ENCODE measurements around the gene CWF19L2. TPM values are rescaled to one million over a fixed set of nuclear protein-coding genes. Genes with fewer than 3 reads are reported as not detected.
"Not testable (repeated sequence)": the region's sequence is repeated elsewhere in the genome, so short reads cannot be mapped to it uniquely, and the experiment has no call there.

CWF19L2 gene
- total RNA-seq (1 to 10 TPM; 5.1 to 8.4 (median 7.5) TPM), polyA plus RNA-seq (1 to 10 TPM; 4.1 to 4.4 TPM)
- long read RNA-seq, donor 1, partial matches to known transcripts, result 2 of 10 reads
- long read RNA-seq, donor 1, other reads (novel, unspliced or antisense), result 4 of 10 reads
- long read RNA-seq, donor 2, transcript CWF19L2-201 (18 exons, 3,278 nt), result major isoform, 8 of 16 reads
- long read RNA-seq, donor 2, partial matches to known transcripts, result 3 of 16 reads
- long read RNA-seq, donor 2, other reads (novel, unspliced or antisense), result 5 of 16 reads
- long read RNA-seq, donor 3, partial matches to known transcripts, result 3 of 9 reads
- long read RNA-seq, donor 3, other reads (novel, unspliced or antisense), result 2 of 9 reads

DNA sequence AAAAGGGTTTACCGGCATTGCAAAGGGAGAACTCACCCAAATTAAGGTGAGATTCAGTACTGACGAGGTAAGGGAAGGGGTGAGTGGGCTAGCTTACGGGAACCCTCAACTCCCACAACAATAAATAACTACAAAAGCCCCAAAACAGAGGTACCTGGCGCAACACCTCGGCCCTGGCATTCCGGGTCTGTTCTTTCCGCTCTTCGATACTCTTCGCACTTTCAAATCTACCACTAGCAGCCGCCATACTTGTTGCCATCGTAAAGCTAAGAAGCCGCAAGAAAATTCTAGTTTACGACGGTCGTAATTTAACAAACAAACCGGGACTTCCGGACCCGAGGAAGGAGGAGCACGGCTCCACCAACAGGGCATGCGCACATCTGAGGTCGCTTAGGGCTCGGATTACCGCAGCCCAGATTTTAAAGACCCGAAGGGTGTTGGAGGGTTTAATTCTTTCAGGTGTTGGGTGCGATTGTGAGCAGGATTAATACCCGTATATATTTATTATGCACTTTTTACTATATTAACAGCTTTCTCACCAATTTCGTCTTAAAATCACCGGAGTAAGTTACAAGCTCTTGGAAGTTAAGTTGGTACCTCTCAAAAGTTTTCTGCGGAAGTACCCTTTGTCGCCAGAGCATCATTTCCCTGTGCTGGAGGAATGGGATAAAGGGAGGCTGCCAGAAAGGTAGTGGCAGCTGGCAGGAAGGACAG lies at the start of gene CWF19L2:
Gene CWF19L2, minus strand, starts transcription at position 268 of the 714 bp plus-strand sequence. Its CDS starts 9 bp downstream, at position 259.
- 0 to 1% (median 1%) methylated on average over 30 of the region's 30 CpGs for WGBS, 4 donors
- H3K4me3 ChIP-seq, result peak within 1 kb of the TSS; percentile 50 to 91 (median 75)
- DNase-seq (peak; percentile 89 to 94 (median 91)), ATAC-seq (peak; percentile 99)
- peak in 1 of 2 donors; percentile 64 for TF ChIP-seq POLR2A (IDR thresholded peaks at IDR 0.05)
- TF ChIP-seq, protein P1, sequence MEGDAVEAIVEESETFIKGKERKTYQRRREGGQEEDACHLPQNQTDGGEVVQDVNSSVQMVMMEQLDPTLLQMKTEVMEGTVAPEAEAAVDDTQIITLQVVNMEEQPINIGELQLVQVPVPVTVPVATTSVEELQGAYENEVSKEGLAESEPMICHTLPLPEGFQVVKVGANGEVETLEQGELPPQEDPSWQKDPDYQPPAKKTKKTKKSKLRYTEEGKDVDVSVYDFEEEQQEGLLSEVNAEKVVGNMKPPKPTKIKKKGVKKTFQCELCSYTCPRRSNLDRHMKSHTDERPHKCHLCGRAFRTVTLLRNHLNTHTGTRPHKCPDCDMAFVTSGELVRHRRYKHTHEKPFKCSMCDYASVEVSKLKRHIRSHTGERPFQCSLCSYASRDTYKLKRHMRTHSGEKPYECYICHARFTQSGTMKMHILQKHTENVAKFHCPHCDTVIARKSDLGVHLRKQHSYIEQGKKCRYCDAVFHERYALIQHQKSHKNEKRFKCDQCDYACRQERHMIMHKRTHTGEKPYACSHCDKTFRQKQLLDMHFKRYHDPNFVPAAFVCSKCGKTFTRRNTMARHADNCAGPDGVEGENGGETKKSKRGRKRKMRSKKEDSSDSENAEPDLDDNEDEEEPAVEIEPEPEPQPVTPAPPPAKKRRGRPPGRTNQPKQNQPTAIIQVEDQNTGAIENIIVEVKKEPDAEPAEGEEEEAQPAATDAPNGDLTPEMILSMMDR (IDR thresholded peaks at IDR 0.05), result peak in 2 of 12 donors; percentile 17 to 41
- peaks cover 0 to 27% (median 23%) of the 10 kb centered on the region in 9 donors for H3K36me3 ChIP-seq
- H3K4me1 ChIP-seq, result peaks cover 0 to 15% (median 11%) of the 10 kb centered on the region in 12 donors
- intact Hi-C loops (cut with DNase I), result no loop called here
- H3K27me3 ChIP-seq, result no peaks in the 10 kb centered on the region
- H3K27ac ChIP-seq, result peak within 1 kb of the TSS in 11 of 12 donors; percentile 55 to 89 (median 72)
- no peaks in the 10 kb centered on the region for H3K9me3 ChIP-seq

DNA sequence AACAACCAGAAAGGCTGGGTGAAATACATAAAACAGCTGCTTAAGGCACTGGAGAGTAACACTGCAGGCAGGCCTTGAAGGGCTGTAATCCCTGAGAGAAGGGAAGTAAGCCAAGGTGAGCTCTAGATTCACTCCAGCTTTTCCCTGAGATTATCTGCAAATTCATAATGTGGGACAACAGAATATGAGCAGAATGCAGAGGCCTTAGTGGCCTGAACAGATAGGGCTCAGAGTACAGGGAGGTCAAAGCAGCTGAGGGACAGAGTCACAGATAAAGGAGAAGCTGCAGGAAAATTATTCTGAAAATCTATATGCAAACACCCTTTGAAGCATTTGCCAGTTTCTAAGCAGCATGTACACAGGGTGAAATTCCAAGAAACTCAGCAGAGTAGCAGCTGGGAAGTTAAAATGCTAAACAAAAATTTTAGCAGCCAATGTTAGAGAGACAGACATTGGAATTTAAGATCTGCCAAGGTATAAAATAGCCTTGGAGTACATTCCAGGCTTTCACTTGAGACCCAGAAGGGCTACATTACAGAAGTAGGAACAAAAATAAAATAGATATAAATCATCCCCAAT lies 48.1 kb upstream of the CWF19L2 start:
- ATAC-seq, result no peak
- Histone ChIP-seq H3K9me3 (peaks cover 0 to 14% (median 0%) of the 10 kb centered on the region in 12 donors), H3K27ac (peak overlapping the region in 1 of 12 donors; percentile 32), H3K27me3 (no peaks in the 10 kb centered on the region), H3K4me3 (no peak overlapping the region), H3K4me1 (no peaks in the 10 kb centered on the region), H3K36me3 (peaks cover 0 to 70% (median 60%) of the 10 kb centered on the region in 9 donors)
- DNase-seq, result no peak
- TF ChIP-seq POLR2A (IDR thresholded peaks at IDR 0.05), result no peak
- TF ChIP-seq, protein P1 (IDR thresholded peaks at IDR 0.05), result no peak
- intact Hi-C loops (cut with DNase I), result no loop called here

DNA sequence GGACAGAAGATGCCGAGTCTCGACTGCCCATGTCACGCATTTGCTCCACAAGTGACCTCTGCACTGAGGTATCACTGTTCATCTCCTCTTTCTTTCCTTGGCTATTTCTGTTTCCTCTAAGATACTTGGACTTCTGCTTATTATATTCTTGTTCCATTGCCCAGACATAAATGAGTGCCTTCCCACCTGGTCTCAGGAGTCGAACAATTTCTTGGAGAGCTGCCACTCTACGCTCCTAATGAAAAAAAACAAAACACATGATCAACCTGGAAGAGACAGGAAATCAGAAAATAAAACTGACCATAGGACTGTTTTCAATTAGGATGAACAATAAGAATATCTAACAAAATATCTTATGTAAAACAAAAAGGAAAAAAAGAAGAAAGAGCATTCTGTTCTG lies 47.4 kb upstream of the CWF19L2 start:
- intact Hi-C loops (cut with DNase I), result no loop called here
- Histone ChIP-seq H3K36me3 (peaks cover 0 to 62% (median 52%) of the 10 kb centered on the region in 9 donors), H3K27me3 (no peaks in the 10 kb centered on the region), H3K27ac (no peak overlapping the region), H3K9me3 (peaks cover 0 to 14% (median 0%) of the 10 kb centered on the region in 12 donors), H3K4me1 (no peaks in the 10 kb centered on the region), H3K4me3 (no peak overlapping the region)
- WGBS, 4 donors, result 74 to 80% (median 76%) methylated on average over 5 of the region's 5 CpGs
- DNase-seq, result no peak
- TF ChIP-seq POLR2A (IDR thresholded peaks at IDR 0.05), result no peak
- TF ChIP-seq, protein P1 (IDR thresholded peaks at IDR 0.05), result no peak
- no peak for ATAC-seq

DNA sequence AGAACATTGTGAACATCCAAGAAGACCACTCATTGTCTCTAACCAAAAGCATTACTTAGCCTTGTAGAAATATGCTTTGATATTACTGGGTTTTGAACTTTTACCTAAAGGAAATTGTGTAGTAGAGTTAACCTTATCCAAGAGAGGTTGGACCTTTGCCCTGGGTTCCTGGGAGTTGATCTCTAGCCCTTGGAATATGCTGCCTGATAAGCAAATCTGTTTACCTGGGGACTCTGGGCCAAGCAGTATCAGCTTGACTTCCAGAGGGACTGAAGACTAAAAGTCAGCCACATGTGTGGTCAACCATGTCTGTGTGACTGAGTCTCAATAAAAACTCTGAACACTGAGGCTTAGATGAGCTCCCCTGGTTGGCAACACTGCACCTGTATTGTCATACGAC lies 44.1 kb upstream of the CWF19L2 start:
- intact Hi-C loops (cut with DNase I), result no loop called here
- Histone ChIP-seq H3K36me3 (peaks cover 0 to 49% (median 40%) of the 10 kb centered on the region in 9 donors), H3K27ac (no peak overlapping the region), H3K27me3 (no peaks in the 10 kb centered on the region), H3K9me3 (peaks cover 0 to 14% (median 0%) of the 10 kb centered on the region in 12 donors), H3K4me3 (no peak overlapping the region), H3K4me1 (no peaks in the 10 kb centered on the region)
- 78 to 100% (median 99%) methylated on average over 1 of the region's 1 CpG for WGBS, 4 donors
- no peak for ATAC-seq
- no peak for DNase-seq
- TF ChIP-seq POLR2A (IDR thresholded peaks at IDR 0.05), result no peak
- TF ChIP-seq, protein P1 (IDR thresholded peaks at IDR 0.05), result no peak

DNA sequence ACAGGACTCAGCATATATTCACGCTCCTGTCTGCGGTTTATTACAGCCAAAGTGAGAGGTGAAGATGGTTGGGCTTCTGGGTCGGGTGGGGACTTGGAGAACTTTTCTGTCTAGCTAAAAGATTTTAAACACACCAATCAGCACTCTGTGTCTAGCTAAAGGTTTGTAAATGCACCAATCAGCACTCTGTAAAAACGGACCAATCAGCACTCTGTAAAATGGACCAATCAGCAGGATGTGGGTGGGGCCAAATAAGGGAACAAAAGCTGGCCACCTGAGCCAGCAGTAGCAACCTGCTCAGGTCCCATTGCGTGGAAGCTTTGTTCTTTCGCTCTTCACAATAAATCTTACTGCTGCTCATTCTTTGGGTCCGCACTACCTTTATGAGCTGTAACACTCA lies 39.7 kb upstream of the CWF19L2 start:
- H3K4me3 ChIP-seq; H3K9me3 ChIP-seq; H3K4me1 ChIP-seq; intact Hi-C loops (cut with DNase I); H3K27ac ChIP-seq; ATAC-seq; H3K27me3 ChIP-seq; DNase-seq: not testable (repeated sequence)
- 92 to 98% (median 97%) methylated on average over 6 to 7 of the region's 7 CpGs for WGBS, 4 donors
- H3K36me3 ChIP-seq, result peaks cover 0 to 14% (median 8%) of the 10 kb centered on the region in 9 donors

Measured in heart left ventricle (tissue), 16 donors.